Inflammatory macrophage (primary cell): ENCODE results near the gene WWTR1.

ENCODE experiments used
- DNase-seq, 2 donors: peaks; one replicate each; pipeline ENCODE4 v3.0.0-alpha.2; 2020 to 2022

WWTR1 gene

DNA sequence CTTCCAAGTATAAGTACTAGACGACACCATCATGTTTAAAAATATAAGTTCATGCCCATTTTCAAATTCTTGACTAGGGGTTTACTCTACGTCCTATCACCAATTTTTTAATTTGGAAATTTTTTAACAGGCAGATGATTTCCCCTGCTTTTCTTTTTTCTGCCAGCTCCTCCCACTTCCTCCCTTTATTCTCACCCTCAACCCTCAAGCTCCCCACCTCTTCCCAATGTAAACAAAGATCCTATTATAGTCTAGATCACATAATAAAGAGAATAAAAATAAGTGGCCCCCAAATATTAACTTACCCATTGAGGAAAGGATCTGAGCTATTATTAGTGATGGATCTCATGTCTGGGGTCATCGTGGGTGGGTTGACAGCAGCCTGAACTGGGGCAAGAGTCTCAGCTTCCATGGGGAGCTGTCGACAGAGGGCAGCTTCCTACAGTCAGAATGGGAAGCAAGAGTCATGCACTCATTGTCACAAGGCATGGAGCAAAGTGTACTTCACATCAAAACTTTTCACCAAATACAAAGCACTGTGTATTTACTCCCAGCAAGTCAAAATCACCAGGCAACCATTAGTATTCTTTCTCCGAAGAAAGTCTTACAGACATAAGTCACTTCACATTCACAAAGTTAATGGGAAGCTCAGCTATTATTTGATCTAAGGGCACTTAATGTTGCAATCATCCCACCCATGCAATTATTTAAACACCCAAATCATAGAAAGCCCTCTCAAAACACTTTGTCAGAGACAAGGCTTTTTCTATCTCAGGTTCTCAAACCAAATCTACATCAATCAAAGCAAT lies 130.1 kb downstream of the WWTR1 start:
- DNase-seq: peak; percentile 90 to 96

DNA sequence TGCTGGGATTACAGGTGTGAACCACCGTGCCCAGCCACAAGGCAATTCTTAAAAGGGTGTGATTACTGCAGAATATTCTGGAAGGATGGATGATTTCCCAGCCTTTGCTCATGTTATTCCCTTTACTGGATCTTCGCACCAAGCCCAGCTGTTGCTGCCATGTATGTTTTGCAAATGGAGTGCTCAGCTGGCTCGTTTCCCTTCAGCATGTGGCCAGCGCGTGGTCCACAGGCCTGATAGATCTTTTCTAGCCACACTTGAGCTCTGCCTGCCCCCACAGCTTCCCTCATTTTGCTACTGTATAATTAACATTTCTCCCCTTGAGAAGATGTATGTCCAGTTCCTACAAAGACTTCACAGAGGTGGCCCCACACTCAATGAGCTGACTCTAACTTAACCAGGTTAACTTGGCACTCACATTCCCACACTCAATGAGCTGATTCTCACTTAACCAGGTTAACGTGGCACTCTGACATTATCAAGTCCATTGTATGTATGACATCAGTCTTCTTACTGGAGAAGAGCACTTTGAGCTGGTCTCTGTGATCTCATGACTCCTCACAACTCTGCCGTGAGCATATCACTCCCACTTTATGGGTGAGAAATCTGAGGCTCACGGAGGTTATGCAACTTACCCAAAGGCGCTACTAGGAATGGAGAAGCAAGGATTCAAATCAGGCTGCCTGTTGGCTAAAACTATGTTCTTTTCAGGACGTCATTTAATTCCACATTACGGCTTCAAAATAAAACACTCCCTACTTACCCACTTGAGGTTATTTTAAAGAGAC lies 134.1 kb downstream of the WWTR1 start:
- DNase-seq: peak; percentile 84 to 92

DNA sequence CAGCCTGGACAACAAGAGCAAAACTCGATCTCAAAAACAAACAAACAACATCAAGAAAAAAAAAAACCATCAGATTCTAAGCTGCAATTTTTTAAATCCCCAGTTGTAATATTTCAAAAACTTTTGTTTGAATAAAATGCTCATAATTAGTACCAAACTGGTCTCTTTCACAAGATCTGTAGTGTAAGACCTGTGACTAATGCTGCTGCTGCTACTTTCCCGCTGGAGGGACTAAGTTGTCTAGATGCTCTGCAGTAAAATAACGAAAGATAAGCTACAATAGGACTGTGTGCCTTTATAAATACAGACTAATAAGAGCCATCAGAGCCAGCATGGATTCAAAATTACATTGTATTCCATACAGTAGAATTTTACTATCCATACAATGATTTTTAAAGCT lies 137.9 kb downstream of the WWTR1 start:
- DNase-seq: no peak

- DNase-seq: no peak
These were observed 140.9 kb downstream of the WWTR1 start for GRCh38 chr3:149516920-149517319.

DNA sequence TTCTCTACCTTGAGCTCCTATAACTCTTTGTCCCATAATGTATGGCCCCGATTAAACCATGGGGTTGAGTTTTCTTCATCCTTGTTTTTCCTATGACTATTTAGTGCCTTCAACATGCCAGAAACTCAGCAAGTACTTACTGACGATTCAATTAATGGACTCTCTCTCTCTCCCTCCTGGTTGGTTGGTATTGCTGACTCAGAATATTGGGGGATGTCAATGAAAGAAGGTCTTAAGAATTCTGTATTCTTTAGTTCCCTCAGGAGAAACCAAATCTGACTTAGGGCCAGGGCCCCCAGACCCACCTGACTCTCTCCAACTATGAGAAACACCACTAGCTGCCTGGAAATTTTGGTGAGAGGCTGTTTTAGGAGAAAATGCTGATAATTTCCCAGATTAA lies 142.6 kb downstream of the WWTR1 start:
- DNase-seq: no peak

- DNase-seq: no peak
These were observed 143.4 kb downstream of the WWTR1 start for GRCh38 chr3:149514471-149514870.

GRCh38 chr3:149512073-149512782 lies 145.6 kb downstream of the WWTR1 start:
- peak; percentile 54 to 69 for DNase-seq

GRCh38 chr3:149511040-149511626 lies 146.7 kb downstream of the WWTR1 start:
- DNase-seq: no peak

GRCh38 chr3:149510480-149510879 lies 147.3 kb downstream of the WWTR1 start:
- no peak for DNase-seq

GRCh38 chr3:149509526-149509925 lies 148.3 kb downstream of the WWTR1 start:
- peak in 1 of 2 donors; percentile 33 for DNase-seq

GRCh38 chr3:149507491-149508324 lies 150.1 kb downstream of the WWTR1 start:
- DNase-seq: peak; percentile 86 to 90

DNA sequence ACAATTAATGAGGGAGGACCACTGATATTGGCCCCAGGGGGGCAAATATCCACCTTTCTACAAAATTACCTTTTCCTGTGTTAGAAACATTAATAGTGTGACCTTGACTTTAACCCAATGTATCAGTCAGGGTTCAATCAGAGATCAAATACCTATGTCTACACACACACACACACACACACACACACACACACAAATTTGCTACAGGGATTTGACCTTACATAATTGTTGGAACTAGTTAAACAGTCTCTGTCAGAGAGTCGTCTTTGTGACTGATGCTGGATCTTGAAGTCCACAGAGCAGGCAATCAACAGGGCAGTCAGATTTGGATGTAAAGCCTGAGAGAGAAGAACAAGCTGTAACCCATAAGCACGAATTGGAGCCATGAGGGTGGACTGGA lies 150.9 kb downstream of the WWTR1 start:
- DNase-seq: no peak

DNA sequence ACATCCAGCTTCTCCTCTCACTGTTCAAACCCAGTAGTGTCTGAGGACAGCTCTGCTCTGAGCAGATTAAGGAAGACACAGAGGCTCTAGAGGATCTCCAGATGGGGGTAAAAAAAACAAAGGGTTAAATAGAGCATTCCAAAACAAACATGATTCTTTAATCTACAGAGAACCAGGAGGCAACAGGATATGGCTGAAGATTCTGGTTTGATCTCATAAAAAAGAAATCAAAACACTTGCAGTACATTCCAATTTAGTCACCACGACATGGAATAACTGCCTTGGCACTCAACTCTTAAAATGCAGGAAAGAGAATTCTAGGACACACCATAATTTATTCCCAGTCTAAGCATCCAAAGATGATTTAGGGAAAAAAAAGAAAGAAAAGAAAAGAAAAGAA lies 151.3 kb downstream of the WWTR1 start:
- no peak for DNase-seq

DNA sequence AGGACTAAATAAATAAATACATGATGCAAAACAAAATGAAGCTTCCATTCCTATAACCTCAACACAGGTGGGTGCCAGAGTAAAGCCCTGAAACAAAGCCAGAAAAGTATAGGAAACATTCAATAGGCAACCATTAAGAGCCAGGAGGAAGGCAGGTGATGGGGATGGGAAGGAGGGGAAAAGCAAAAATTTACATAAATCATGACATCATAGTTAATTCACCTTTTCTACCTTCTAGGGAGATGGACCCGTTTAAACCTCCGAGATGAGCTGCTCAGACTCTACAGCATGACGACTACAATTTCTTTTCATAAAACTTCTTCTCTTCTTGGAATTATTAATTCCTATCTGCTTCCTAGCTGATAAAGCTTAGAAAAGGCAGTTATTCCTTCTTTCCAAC lies 155.4 kb downstream of the WWTR1 start:
- DNase-seq: no peak

DNA sequence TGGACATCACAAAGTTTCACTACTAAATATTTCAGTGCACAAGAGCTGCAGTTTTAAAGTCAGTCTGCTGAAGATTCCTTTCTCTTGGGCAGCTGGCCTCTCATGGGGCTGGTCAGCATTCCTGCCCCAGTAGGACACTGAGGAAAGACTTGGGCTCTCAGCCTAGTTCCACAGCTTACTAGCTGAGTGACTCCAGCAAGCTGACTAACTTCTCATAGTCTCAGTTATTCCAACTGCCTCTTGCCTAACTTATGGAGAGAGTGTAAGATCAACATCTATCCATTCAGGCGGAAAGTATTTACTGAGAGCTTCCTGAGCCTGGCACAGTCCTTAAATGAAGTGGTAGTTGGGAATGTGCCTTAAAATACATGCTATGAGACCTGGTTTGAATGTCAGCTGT lies 156.3 kb downstream of the WWTR1 start:
- no peak for DNase-seq

GRCh38 chr3:149497966-149498670 lies 159.7 kb downstream of the WWTR1 start:
- DNase-seq: peak in 1 of 2 donors; percentile 11

DNA sequence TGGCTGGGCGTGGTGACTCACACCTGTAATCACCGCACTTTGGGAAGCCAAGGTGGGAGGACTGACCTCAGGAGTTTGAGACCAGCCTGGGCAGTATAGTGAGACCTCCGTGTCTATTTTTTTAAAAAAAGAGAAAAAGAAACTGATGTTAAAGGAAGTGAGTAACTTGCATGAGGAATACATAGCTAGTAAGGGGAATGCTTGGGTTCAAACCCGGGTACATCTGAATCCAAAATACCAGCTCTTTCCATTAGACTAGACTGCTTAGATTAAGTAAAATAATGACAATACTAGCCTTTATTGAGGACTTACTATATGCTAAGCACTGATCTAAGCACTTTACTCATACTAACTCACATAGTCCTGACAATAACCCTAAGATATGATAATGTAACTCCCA lies 160.9 kb downstream of the WWTR1 start:
- DNase-seq: no peak

DNA sequence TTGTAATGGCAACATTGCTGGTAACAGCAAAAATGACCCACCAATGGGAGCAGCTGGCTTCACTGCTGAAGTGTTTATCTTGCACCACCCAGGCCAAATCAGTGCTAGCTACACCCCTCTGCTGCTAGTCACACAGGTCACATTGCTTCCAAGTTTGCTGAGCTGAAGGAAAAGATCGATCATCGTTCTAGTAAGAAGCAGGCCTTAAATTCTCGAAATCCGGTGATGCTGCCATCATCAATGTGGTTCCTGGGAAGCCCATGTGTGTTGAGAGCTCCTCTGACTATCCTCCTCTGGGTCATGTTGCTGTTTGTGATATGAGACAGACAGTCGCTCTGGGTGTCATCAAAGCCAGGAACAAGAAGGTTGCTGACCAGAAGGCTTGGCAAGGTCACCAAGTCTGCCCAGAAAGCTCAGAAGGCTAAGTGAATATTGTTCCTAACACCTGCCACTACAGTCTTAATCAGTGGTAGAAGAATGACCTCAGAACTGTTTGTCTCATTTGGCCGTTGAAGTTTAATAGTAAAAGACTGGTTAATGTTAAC lies 162.2 kb downstream of the WWTR1 start:
- peak in 1 of 2 donors; percentile 62 for DNase-seq

- DNase-seq: peak in 1 of 2 donors; percentile 17
These were observed 162.9 kb downstream of the WWTR1 start for GRCh38 chr3:149494759-149495580.
